ENCODE results near the gene PPP2R2C. TPM values are rescaled to one million over a fixed set of nuclear protein-coding genes. Genes with fewer than 3 reads are reported as not detected.

PPP2R2C gene
- total RNA-seq, 1 donor from 2014 or later = 0.20 TPM

GRCh38 chr4:6313216-6313615, 159.2 kb downstream of the PPP2R2C start:
- peak; percentile 3 for DNase-seq (ENCODE audit: low read depth)

- no peak for DNase-seq (ENCODE audit: low read depth)
Measured at GRCh38 chr4:6309777-6310176, 162.6 kb downstream of the PPP2R2C start.

GRCh38 chr4:6308899-6309643, 163.3 kb downstream of the PPP2R2C start:
- DNase-seq (ENCODE audit: low read depth) = no peak

- DNase-seq (ENCODE audit: low read depth) = no peak
Measured at GRCh38 chr4:6307891-6308290, 164.5 kb downstream of the PPP2R2C start.

GRCh38 chr4:6307230-6307629, 165.2 kb downstream of the PPP2R2C start:
- DNase-seq (ENCODE audit: low read depth) = no peak

GRCh38 chr4:6306299-6306698, 166.1 kb downstream of the PPP2R2C start:
- no peak for DNase-seq (ENCODE audit: low read depth)

GRCh38 chr4:6303943-6304342, 168.5 kb downstream of the PPP2R2C start:
- no peak for DNase-seq (ENCODE audit: low read depth)

GRCh38 chr4:6302869-6303268, 169.5 kb downstream of the PPP2R2C start:
- no peak for DNase-seq (ENCODE audit: low read depth)

GRCh38 chr4:6301732-6302442, 170.5 kb downstream of the PPP2R2C start:
- DNase-seq (ENCODE audit: low read depth) = no peak

GRCh38 chr4:6301051-6301731, 171.2 kb downstream of the PPP2R2C start:
- no peak for DNase-seq (ENCODE audit: low read depth)

GRCh38 chr4:6300359-6300758, 172.1 kb downstream of the PPP2R2C start:
- no peak for DNase-seq (ENCODE audit: low read depth)

- no peak for DNase-seq (ENCODE audit: low read depth)
Measured at GRCh38 chr4:6299875-6300274, 172.5 kb downstream of the PPP2R2C start.

GRCh38 chr4:6298852-6299251, 173.6 kb downstream of the PPP2R2C start:
- DNase-seq (ENCODE audit: low read depth) = no peak

- no peak for DNase-seq (ENCODE audit: low read depth)
Measured at GRCh38 chr4:6298035-6298434, 174.4 kb downstream of the PPP2R2C start.

- DNase-seq (ENCODE audit: low read depth) = no peak
Measured at GRCh38 chr4:6297266-6297815, 175.1 kb downstream of the PPP2R2C start.

- no peak for DNase-seq (ENCODE audit: low read depth)
Measured at GRCh38 chr4:6296026-6296425, 176.4 kb downstream of the PPP2R2C start.

GRCh38 chr4:6295495-6295894, 176.9 kb downstream of the PPP2R2C start:
- no peak for DNase-seq (ENCODE audit: low read depth)

GRCh38 chr4:6294705-6295421, 177.6 kb downstream of the PPP2R2C start:
- no peak for DNase-seq (ENCODE audit: low read depth)

- no peak for DNase-seq (ENCODE audit: low read depth)
Measured at GRCh38 chr4:6293661-6294060, 178.8 kb downstream of the PPP2R2C start.

GRCh38 chr4:6293097-6293445, 179.3 kb downstream of the PPP2R2C start:
- no peak for DNase-seq (ENCODE audit: low read depth)

GRCh38 chr4:6292376-6293096, 179.9 kb downstream of the PPP2R2C start:
- DNase-seq (ENCODE audit: low read depth) = no peak
